Activated CD8-positive, alpha-beta T cell treated with anti-CD3 and anti-CD28 coated beads for 36 hours (primary cell): Measurements from ENCODE around the gene RPRD1A. TPM values are rescaled to one million over a fixed set of nuclear protein-coding genes. Genes with fewer than 3 reads are reported as not detected.

Experiments used
- ATAC-seq: fragments of 200-7000 bp; cut with Tn5 transposase; one replicate; pipeline ENCODE4 v1.10.0; 2021; ENCODE audit warnings: mild to moderate bottlenecking, moderate library complexity
- CTCF ChIA-PET: fragments of 350-600 bp; sonication (Branson Sonifier 250); formaldehyde crosslinking; loops from one replicate; lab custom pipeline; 2021; ENCODE audit warnings: antibody characterized with exemption; lab: Charles Lee
- POLR2A ChIA-PET: fragments of 350-600 bp; sonication (Branson Sonifier 250); formaldehyde crosslinking; loops from one replicate; lab custom pipeline; 2021; ENCODE audit warnings: antibody characterized with exemption; lab: Charles Lee
- DNase-seq: peaks from one replicate; pipeline ENCODE4 v3.0.0-alpha.2; 2020
- H3K27ac Mint-ChIP-seq: one replicate; pipeline ENCODE4 v1.8.0; 2021; ENCODE audit warnings: mild to moderate bottlenecking, mixed read lengths
- H3K27me3 Mint-ChIP-seq: one replicate; pipeline ENCODE4 v1.8.0; 2021; ENCODE audit warnings: mixed read lengths
- H3K36me3 Mint-ChIP-seq: one replicate; pipeline ENCODE4 v1.8.0; 2021; ENCODE audit warnings: low read depth, mixed read lengths
- H3K4me1 Mint-ChIP-seq: one replicate; pipeline ENCODE4 v1.8.0; 2021; ENCODE audit warnings: low read depth, mixed read lengths
- H3K4me3 Mint-ChIP-seq: one replicate; pipeline ENCODE4 v1.8.0; 2021; ENCODE audit warnings: mild to moderate bottlenecking, moderate library complexity, mixed read lengths
- H3K9me3 Mint-ChIP-seq: one replicate; pipeline ENCODE4 v1.8.0; 2021; ENCODE audit warnings: mixed read lengths
- intact Hi-C: fragments of 100-400 bp; cut with micrococcal nuclease; formaldehyde crosslinking; loops from one replicate; pipeline ENCODE4 v1.10.0; 2022
- total RNA-seq, 2 experiments: library from RNA; stranded (reverse); gene quantifications; one replicate each; pipeline ENCODE4 v1.2.3, GENCODE V29; 2021
- TF ChIP-seq, protein P1 (sequence below): fragments of 200-600 bp; IDR thresholded peaks from one replicate; pipeline ENCODE4 v1.8.0; 2022; ENCODE audit warnings: antibody characterized with exemption, mild to moderate bottlenecking

The RPRD1A gene
- total RNA-seq, 2 experiments from 2014 or later: 29.4 to 31.9 TPM

DNA sequence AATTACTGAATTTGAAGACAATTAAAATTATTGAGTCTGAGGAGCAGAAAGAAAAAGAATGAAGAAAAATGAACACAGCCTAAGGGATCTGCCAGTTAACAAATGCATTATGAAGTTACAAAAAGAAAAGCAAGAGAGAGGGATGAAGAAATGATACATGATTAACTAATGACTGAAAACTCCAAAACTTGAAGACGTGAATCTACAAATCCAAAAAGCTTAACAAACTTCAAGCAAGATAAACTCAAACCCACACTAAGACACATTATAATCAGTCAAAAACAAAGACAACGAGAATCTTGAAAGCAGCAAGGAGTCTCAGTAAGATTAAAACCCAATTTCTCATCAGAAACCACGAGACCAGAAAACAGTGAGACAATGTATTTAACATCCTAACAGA, 15.6 kb downstream of the RPRD1A start:
- no peaks in the 10 kb centered on the region for H3K27me3 Mint-ChIP-seq
- peaks cover 46% of the 10 kb centered on the region for H3K4me1 Mint-ChIP-seq
- intact Hi-C loops: no loop called here
- H3K4me3 Mint-ChIP-seq: no peak overlapping the region
- peaks cover 16% of the 10 kb centered on the region for H3K9me3 Mint-ChIP-seq
- CTCF ChIA-PET: no interaction called here
- POLR2A ChIA-PET: no interaction called here
- ATAC-seq (no peak), DNase-seq (no peak)
- peaks cover 46% of the 10 kb centered on the region for H3K36me3 Mint-ChIP-seq
- TF ChIP-seq, protein P1, sequence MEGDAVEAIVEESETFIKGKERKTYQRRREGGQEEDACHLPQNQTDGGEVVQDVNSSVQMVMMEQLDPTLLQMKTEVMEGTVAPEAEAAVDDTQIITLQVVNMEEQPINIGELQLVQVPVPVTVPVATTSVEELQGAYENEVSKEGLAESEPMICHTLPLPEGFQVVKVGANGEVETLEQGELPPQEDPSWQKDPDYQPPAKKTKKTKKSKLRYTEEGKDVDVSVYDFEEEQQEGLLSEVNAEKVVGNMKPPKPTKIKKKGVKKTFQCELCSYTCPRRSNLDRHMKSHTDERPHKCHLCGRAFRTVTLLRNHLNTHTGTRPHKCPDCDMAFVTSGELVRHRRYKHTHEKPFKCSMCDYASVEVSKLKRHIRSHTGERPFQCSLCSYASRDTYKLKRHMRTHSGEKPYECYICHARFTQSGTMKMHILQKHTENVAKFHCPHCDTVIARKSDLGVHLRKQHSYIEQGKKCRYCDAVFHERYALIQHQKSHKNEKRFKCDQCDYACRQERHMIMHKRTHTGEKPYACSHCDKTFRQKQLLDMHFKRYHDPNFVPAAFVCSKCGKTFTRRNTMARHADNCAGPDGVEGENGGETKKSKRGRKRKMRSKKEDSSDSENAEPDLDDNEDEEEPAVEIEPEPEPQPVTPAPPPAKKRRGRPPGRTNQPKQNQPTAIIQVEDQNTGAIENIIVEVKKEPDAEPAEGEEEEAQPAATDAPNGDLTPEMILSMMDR: no peak
- no peak overlapping the region for H3K27ac Mint-ChIP-seq

DNA sequence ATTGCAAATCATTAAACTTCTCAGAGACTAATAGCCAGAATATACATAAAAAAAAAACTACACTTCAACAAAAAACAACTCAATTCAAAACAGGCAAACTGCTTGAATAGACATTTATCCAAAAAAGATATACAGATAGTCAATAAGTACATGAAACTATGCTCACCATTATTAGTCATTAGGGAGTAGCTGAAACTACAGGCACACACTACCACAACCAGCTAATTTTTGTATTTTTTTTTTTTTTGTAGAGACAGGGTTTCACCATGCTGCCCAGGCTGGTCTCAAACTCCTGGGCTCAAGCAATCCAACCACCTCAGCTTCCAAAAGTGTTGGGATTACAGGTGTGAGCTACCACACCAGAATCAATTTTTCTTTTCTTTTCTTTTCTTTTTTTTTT, 16.9 kb downstream of the RPRD1A start:
- TF ChIP-seq, protein P1: no peak
- peaks cover 49% of the 10 kb centered on the region for H3K36me3 Mint-ChIP-seq
- CTCF ChIA-PET: no interaction called here
- H3K27ac Mint-ChIP-seq: no peak overlapping the region
- intact Hi-C loops: no loop called here
- no peak overlapping the region for H3K4me3 Mint-ChIP-seq
- H3K27me3 Mint-ChIP-seq: no peaks in the 10 kb centered on the region
- POLR2A ChIA-PET: no interaction called here
- peaks cover 16% of the 10 kb centered on the region for H3K9me3 Mint-ChIP-seq
- peaks cover 54% of the 10 kb centered on the region for H3K4me1 Mint-ChIP-seq
- DNase-seq (no peak), ATAC-seq (no peak)

DNA sequence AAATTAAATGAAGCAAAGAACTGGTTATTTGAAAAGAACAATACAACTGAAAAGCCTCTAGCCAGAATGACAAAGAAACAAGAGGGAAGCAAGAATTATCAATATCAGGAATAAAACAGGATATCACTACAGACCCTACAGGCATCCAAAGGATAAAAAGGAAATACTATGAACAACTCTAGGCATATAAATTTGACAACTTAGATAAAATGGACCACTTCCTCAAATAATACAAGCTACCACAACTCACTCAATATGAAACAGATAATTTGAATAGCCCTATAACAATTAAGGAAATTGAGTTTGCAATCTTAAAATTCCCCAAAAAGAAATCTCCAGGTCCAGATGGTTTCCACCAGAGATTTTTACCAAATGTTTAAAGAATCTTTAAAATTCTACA, 19.8 kb downstream of the RPRD1A start:
- H3K36me3 Mint-ChIP-seq: peaks cover 32% of the 10 kb centered on the region
- CTCF ChIA-PET: interaction anchor here (1.4 kb wide), 1 partner anchor 48 kb away, joined by 3 read pairs; no protein-coding TSS in a partner anchor
- H3K27ac Mint-ChIP-seq: no peak overlapping the region

DNA sequence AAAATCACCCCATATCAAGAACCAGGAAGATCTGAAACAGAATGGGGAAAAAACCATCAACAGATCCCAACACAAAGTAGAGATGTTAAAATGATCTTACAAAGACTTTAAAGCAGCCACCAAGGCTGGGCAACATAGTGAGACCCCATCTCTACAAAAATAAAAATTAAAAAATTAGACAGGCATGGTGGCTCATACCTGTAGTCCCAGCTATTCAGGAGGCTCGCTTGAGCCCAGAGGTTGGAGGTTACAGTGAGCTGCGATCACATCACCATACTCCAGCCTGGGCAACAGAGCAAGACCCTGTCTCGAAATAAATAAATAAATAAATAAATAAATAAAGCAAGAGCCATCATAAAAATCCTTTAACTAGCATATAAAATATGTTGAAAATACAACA, 20.5 kb downstream of the RPRD1A start:
- Mint-ChIP-seq H3K36me3 (peaks cover 26% of the 10 kb centered on the region), H3K4me1 (peaks cover 55% of the 10 kb centered on the region), H3K27me3 (no peaks in the 10 kb centered on the region), H3K27ac (no peak overlapping the region), H3K9me3 (peaks cover 12% of the 10 kb centered on the region), H3K4me3 (no peak overlapping the region)
- ATAC-seq (no peak), DNase-seq (no peak)
- TF ChIP-seq, protein P1: no peak
- intact Hi-C loops: no loop called here
- ChIA-PET CTCF (no interaction called here), POLR2A (no interaction called here)

More for the DNA sequence above, 19.8 kb downstream of the RPRD1A start:
- POLR2A ChIA-PET: no interaction called here
- peaks cover 14% of the 10 kb centered on the region for H3K9me3 Mint-ChIP-seq
- intact Hi-C loops: no loop called here
- peaks cover 53% of the 10 kb centered on the region for H3K4me1 Mint-ChIP-seq
- no peak overlapping the region for H3K4me3 Mint-ChIP-seq
- no peak for DNase-seq
- ATAC-seq: no peak
- H3K27me3 Mint-ChIP-seq: no peaks in the 10 kb centered on the region
- TF ChIP-seq, protein P1: no peak

DNA sequence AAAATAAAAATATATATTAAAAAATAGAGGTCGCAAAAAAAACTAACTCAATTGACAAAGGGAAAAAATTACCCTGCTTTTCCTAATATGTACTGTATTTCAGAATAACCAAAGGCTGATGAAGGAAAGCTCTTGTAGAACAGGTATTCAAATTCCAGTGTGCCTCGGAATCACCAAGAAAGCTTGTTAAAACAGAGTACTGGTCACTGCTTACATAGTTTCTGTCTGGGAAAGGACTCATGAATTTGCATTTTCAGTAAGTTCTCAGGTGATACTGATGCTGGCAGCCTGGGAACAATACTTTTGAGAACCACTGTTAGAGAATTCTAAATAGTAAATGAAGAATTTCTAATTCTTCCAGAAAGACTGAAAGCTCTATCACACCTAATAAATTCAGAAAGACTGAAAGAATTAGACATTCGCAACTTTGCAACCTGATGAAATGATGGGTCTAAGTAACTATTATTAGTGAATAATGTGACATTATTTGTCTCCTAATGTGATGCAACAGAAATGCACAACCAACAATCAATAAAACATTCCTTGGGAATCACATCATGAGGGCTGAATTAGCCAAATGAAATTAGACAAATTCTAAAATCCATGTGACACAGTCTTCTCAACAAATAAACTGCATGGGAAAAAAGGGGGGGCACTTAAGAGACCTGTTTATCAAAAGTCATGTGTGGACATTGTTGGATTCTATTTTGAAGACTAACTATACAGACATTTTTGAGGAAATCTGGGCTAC, 21.9 kb downstream of the RPRD1A start:
- TF ChIP-seq, protein P1: no peak
- no peak overlapping the region for H3K27ac Mint-ChIP-seq
- intact Hi-C loops: no loop called here
- POLR2A ChIA-PET: no interaction called here
- H3K4me1 Mint-ChIP-seq: peaks cover 60% of the 10 kb centered on the region
- no peak for ATAC-seq
- no peak overlapping the region for H3K4me3 Mint-ChIP-seq
- peaks cover 8% of the 10 kb centered on the region for H3K9me3 Mint-ChIP-seq
- no peaks in the 10 kb centered on the region for H3K27me3 Mint-ChIP-seq
- DNase-seq: no peak
- CTCF ChIA-PET: no interaction called here
- peaks cover 22% of the 10 kb centered on the region for H3K36me3 Mint-ChIP-seq
